Kidney (tissue), 14 donors: ENCODE results near the gene TIPARP. TPM values are rescaled to one million over a fixed set of nuclear protein-coding genes. Genes with fewer than 3 reads are reported as not detected.

Source experiments
- DNase-seq, 5 donors: peaks; one replicate each; pipeline ENCODE4 v3.0.0-alpha.2; 2013 to 2020
- FAIRE-seq: peaks from 2 replicates; lab custom pipeline; 2012; peaks lifted over from hg19 to GRCh38; lab: Jason Lieb, UNC
- H3K27ac ChIP-seq, 2 donors: one replicate each; pipeline ENCODE4 v1.7.0; 2013; ENCODE audit warnings: low read depth in 2 of 2, low read length in 2 of 2, inconsistent platforms in 1 of 2
- H3K27me3 ChIP-seq: one replicate; pipeline ENCODE4 v1.7.1; 2013; ENCODE audit warnings: low read length, inconsistent platforms; ENCODE audit not compliant: control insufficient read depth, insufficient read depth
- H3K36me3 ChIP-seq, 3 donors: one replicate each; pipeline versions ENCODE4 v1.7.0 to v1.7.1; 2013; ENCODE audit warnings: low read length in 3 of 3, control low read depth in 1 of 3, inconsistent platforms in 1 of 3; ENCODE audit not compliant: insufficient read depth in 3 of 3, control insufficient read depth in 2 of 3
- H3K4me1 ChIP-seq, 3 donors: one replicate each; pipeline versions ENCODE4 v1.7.0 to v1.7.1; 2013; ENCODE audit warnings: low read length in 3 of 3, inconsistent platforms in 1 of 3, low read depth in 1 of 3; ENCODE audit not compliant: control insufficient read depth in 2 of 3, insufficient read depth in 2 of 3
- H3K4me3 ChIP-seq, 3 donors: one replicate each; pipeline versions ENCODE4 v1.7.0 to v1.8.1; 2013; ENCODE audit warnings: low read length in 3 of 3, control low read depth in 1 of 3, inconsistent platforms in 1 of 3
- H3K9ac ChIP-seq, 3 donors: one replicate each; pipeline versions ENCODE4 v1.7.0 to v1.7.1; 2013; ENCODE audit warnings: low read length in 3 of 3, control low read depth in 1 of 3, inconsistent platforms in 1 of 3
- H3K9me3 ChIP-seq, 3 donors: one replicate each; pipeline versions ENCODE4 v1.7.0 to v1.7.1; 2013; ENCODE audit warnings: low read length in 3 of 3, control low read depth in 1 of 3, inconsistent platforms in 1 of 3; ENCODE audit not compliant: control insufficient read depth in 2 of 3, insufficient read depth in 1 of 3
- intact Hi-C: fragments of 100-400 bp; cut with DNase I; formaldehyde crosslinking; loops from one replicate; pipeline ENCODE4 v1.11.1; 2022
- polyA plus RNA-seq: library from polyadenylated mRNA; stranded (reverse); fragments of 350-450 nt; fragmentation: Illumina TruSeq; extraction: RNeasy Lipid Tissue Mini Kit (QIAGEN cat#74804); gene quantifications from one replicate; pipeline ENCODE4 v1.2.3, GENCODE V29; 2014; ENCODE audit warnings: low read depth, low replicate concordance; ENCODE audit not compliant: insufficient read depth
- total RNA-seq: library from RNA; stranded (reverse); fragmentation: NEBNext Ultra II Directional; extraction: Animal tissue kit (Norgen Biotek cat#: 25700); gene quantifications from one replicate; pipeline ENCODE4 v1.2.1, GENCODE V29; 2021
- TF ChIP-seq, protein P1 (sequence below): IDR thresholded peaks from 3 replicates; pipeline ENCODE4 v1.5.1; 2012; ENCODE audit warnings: mild to moderate bottlenecking, moderate library complexity, borderline replicate concordance; ENCODE audit not compliant: insufficient read depth; ENCODE audit errors: extremely low read depth
- donor health status: control.
- donor health status: control.
- donor health status: control.
- donor health status: control.
- donor health status: control.
- donor health status: DM: yes; HTN: yes; CAD: no.
- donor health status: Normal renal cell carcinoma (clear cell type).

TIPARP gene
- total and polyA plus RNA-seq, 2 donors from 2014 or later = 9.5 to 21.8 TPM

GRCh38 chr3:156664011-156664830 lies 10.2 kb upstream of the TIPARP start:
- intact Hi-C loops = no loop called here
- no peaks in the 10 kb centered on the region for H3K27me3 ChIP-seq
- H3K36me3 ChIP-seq = no peaks in the 10 kb centered on the region
- H3K9me3 ChIP-seq = no peaks in the 10 kb centered on the region
- no peak overlapping the region for H3K4me3 ChIP-seq
- TF ChIP-seq, protein P1, sequence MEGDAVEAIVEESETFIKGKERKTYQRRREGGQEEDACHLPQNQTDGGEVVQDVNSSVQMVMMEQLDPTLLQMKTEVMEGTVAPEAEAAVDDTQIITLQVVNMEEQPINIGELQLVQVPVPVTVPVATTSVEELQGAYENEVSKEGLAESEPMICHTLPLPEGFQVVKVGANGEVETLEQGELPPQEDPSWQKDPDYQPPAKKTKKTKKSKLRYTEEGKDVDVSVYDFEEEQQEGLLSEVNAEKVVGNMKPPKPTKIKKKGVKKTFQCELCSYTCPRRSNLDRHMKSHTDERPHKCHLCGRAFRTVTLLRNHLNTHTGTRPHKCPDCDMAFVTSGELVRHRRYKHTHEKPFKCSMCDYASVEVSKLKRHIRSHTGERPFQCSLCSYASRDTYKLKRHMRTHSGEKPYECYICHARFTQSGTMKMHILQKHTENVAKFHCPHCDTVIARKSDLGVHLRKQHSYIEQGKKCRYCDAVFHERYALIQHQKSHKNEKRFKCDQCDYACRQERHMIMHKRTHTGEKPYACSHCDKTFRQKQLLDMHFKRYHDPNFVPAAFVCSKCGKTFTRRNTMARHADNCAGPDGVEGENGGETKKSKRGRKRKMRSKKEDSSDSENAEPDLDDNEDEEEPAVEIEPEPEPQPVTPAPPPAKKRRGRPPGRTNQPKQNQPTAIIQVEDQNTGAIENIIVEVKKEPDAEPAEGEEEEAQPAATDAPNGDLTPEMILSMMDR = no peak
- peaks cover 0 to 3% (median 0%) of the 10 kb centered on the region in 3 donors for H3K4me1 ChIP-seq
- DNase-seq (no peak), FAIRE-seq (no peak)
- H3K27ac ChIP-seq = no peak overlapping the region
- H3K9ac ChIP-seq = no peak overlapping the region

DNA sequence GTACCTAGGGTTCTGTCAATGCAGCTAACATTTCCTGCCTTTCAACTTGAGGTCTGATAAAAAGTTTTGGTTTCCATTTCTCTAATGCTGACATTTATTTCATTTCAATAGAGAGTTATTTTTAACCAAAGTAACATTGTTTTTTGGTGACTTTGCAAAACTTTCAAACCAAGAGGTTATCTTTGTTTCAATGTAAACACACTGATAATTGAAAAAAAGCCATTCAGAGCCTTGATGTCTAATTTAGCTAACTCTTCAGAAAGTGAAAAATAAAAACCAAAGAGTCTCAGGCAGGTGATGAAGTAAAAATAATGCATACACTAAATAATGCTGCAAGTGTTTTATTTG lies 9.6 kb upstream of the TIPARP start:
- Histone ChIP-seq H3K4me3 (no peak overlapping the region), H3K27ac (no peak overlapping the region), H3K36me3 (no peaks in the 10 kb centered on the region), H3K9ac (no peak overlapping the region), H3K4me1 (peaks cover 0 to 3% (median 0%) of the 10 kb centered on the region in 3 donors), H3K27me3 (no peaks in the 10 kb centered on the region), H3K9me3 (no peaks in the 10 kb centered on the region)
- peak; percentile 6 for FAIRE-seq
- intact Hi-C loops = no loop called here
- TF ChIP-seq, protein P1 = no peak
- DNase-seq = no peak

- intact Hi-C loops = no loop called here
- H3K4me3 ChIP-seq = no peak overlapping the region
- DNase-seq (peak in 2 of 5 donors; percentile 42 to 55), FAIRE-seq (no peak)
- H3K9ac ChIP-seq = no peak overlapping the region
- H3K27ac ChIP-seq = no peak overlapping the region
- H3K9me3 ChIP-seq = no peaks in the 10 kb centered on the region
- H3K4me1 ChIP-seq = peaks cover 0 to 3% (median 0%) of the 10 kb centered on the region in 3 donors
- TF ChIP-seq, protein P1 = no peak
- H3K36me3 ChIP-seq = no peaks in the 10 kb centered on the region
- no peaks in the 10 kb centered on the region for H3K27me3 ChIP-seq
Measured at GRCh38 chr3:156665291-156665690, 9.1 kb upstream of the TIPARP start.

DNA sequence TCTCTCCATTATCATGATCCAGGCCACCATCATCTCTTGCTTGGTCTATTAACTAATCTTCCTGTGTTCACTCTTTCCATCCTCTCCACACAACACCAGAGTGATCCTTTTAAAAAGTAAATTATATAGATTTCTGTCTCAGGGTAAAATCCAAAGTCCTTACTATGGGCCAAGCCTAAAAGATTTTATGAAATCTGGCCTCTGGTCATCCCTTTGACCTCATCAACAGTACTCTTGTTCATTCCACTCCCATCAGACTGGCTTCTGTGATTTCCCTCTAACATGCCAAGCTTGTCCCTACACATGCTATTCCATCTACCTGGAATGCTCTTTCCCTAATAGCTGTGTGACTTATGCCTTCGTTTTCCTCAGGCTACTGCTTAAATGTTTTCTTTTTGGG lies 8.3 kb upstream of the TIPARP start:
- H3K27ac ChIP-seq = no peak overlapping the region
- peaks cover 0 to 3% (median 0%) of the 10 kb centered on the region in 3 donors for H3K4me1 ChIP-seq
- intact Hi-C loops = no loop called here
- no peaks in the 10 kb centered on the region for H3K36me3 ChIP-seq
- DNase-seq = no peak
- no peak overlapping the region for H3K4me3 ChIP-seq
- TF ChIP-seq, protein P1 = no peak
- no peaks in the 10 kb centered on the region for H3K9me3 ChIP-seq
- H3K27me3 ChIP-seq = no peaks in the 10 kb centered on the region
- H3K9ac ChIP-seq = no peak overlapping the region
- no peak for FAIRE-seq
